Measurements from ENCODE around the gene RHNO1.

- TF ChIP-seq CTCF (conservative IDR thresholded peaks at IDR 0.05; ENCODE audit: low read length) (no peak), EZH2phosphoT487 (IDR thresholded peaks at IDR 0.05; ENCODE audit: borderline replicate concordance) (no peak)
Observed at GRCh38 chr12:2904260-2904659, 27.2 kb downstream of the RHNO1 start.

All from Loucy (cell line).